Stimulated activated naive CD8-positive, alpha-beta T cell treated with anti-CD3 and anti-CD28 coated beads, Interleukin-15, Interleukin-2, amounts not matched to agents 100 U/mL and 50 U/mL, for 24 hours (primary cell): ENCODE measurements around the gene VSIR.

Experiments
- ATAC-seq: fragments of 150-1000 bp; cut with Tn5 transposase; one replicate; pipeline ENCODE4 v1.10.0; 2021
- DNase-seq: peaks from one replicate; pipeline ENCODE4 v3.0.0; 2021

Gene VSIR

DNA sequence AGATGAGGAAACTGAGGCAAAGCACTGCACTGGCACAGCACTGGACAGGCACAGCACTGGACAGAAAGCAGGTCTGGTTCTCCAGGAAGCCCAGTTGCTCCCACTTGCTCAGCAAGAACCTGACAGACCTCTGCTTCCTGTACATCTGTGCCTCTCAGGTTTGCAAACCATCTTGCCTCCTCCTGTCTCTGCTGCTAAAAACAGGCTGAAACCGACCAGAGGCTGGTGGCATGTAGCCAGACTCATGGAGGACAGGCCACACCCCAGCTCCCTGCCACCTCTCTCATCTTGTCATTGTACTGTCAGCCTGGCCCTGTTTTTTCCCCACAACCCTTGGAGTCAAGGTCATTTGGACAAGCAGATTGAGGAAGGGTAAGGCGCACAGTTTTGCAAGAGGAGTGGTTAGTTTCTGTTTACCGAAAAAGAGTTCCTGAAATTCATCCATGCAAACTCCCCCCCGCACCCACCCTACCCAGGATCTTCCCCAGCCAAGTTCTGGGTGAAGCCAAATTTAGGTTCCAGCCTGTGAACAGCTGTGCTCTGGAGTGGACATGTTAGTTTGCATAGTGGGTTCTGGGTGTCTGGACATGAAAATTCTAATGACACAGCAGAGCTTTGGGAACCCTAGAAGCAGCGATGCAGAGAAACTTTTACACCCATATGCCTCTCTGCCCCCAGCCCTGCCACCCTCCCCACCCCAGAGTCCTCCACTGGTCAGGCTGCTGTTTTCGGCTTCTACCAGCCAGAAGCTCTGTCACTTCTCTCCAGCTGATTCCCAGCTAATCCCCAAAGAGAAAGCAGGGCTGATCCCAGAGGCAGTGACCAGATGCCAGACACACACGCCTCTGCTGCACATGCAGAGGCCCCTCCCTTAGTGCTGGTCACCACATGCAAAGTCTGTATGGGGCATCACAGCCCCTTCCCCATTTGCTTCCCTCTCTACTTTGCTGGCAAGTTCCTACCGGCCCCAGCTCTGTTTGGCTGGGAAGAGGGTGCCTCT is 45.3 kb downstream of the VSIR start:
- ATAC-seq (no peak), DNase-seq (peak; percentile 66)

GRCh38 chr10:71727105-71727737 is 46.1 kb downstream of the VSIR start:
- DNase-seq (peak; percentile 70), ATAC-seq (peak; percentile 29)

DNA sequence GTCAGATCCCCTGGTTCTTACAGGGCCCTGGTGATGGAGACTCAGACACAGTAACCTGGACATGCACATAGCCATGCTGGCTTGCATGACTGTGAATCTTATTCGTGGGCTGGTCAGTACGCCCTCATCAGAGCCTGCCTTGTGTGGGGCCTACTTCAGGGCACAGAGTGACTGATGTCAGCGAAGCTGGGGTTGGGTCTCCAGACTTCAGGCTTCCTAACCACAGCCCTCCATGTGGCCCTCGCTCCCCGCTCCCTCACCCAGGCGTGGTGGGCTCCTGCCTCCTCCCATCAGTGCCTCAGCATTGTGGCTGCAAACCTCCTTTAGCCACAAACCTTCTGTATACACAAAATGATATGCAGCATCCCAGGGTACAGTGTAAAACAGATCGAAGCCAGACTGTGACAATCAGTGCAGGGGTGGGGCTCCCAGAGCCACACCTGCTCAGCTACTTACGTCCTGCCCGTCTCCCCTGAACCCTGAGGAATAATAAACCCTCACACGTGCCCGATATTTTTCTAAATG is 46.7 kb downstream of the VSIR start:
- ATAC-seq (peak; percentile 40), DNase-seq (peak; percentile 76)

DNA sequence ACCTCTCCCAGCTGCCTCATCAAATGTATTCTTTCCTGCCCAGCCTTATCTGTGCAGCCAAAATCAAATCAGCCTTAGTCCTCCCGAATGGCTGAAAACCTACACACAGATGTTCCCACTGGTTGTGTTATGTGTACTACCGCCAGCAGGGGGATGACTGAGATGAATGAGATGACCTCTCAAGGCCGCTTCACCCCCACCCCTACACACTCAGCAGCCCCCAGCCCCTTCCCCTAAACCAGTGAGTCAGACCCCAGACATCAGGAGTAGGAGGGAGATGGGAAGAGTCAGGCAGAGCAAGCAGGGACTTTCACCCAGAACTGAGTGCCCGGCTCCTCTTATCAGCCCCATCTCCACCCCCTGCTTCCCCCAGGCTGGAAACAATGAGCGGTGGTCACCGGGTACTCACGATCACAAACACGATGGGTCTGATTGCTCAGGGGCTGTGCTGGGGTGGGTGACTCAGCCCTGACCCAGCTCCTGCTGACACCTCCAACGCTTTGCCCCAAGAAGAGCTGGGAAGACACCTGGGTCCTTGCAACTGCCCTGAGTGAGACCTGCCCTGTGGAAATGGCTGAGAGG is 47.2 kb downstream of the VSIR start:
- peak; percentile 86 for DNase-seq
- ATAC-seq = peak; percentile 78

GRCh38 chr10:71725249-71725648 is 48.1 kb downstream of the VSIR start:
- no peak for DNase-seq
- ATAC-seq = no peak

DNA sequence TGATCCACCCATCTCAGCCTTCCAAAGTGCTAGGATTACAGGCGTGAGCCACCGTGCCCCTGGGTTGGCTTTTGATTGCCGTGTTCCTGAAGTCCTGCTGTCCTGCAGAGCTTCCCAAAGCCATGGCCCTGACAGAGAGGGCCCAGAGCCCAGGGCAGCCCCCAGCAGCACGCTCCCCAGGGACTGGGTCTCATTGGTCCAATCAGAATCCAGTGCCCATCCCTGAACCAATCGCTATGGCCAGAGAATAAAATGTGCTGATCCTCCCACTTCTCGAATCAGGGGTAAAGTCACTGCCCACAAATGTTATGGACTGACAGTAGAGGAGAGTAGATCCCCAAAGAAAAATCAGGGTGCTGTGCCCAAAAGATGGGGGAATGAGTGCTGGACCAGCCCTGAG is 48.8 kb downstream of the VSIR start:
- DNase-seq = no peak
- ATAC-seq = no peak

- ATAC-seq (no peak), DNase-seq (no peak)
Observed at GRCh38 chr10:71723311-71723710, 50.0 kb downstream of the VSIR start.

DNA sequence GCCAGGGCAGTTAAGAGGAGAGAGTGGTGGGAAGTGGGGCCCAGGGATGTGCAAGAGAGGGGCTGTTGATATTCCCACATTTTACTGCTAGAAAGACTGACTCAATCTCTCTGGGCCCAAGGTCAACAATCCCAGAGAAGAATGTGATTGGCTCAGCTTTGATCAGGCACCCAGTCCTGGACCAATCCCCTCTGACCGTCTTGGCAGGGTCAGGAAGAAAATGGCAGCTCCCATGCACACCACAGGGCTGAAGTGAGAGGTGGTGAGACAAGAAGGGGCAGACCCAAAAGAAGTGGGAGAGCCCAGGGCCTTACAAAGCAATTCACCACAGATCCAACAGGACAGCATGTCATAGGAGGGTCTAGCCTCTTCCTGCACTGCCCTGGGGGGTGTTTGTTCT is 50.5 kb downstream of the VSIR start:
- no peak for ATAC-seq
- DNase-seq = no peak

GRCh38 chr10:71721313-71721712 is 52.0 kb downstream of the VSIR start:
- no peak for ATAC-seq

GRCh38 chr10:71720288-71720687 is 53.0 kb downstream of the VSIR start:
- ATAC-seq = no peak
- DNase-seq = no peak

More at GRCh38 chr10:71721313-71721712, 52.0 kb downstream of the VSIR start:
- DNase-seq = no peak

- DNase-seq = no peak
- no peak for ATAC-seq
Observed at GRCh38 chr10:71719464-71720201, 53.7 kb downstream of the VSIR start, which contains the start of gene C10orf105. Gene C10orf105 (minus strand): TSS chr10:71719778. CDS start chr10:71716337, 3,441 bp downstream.

DNA sequence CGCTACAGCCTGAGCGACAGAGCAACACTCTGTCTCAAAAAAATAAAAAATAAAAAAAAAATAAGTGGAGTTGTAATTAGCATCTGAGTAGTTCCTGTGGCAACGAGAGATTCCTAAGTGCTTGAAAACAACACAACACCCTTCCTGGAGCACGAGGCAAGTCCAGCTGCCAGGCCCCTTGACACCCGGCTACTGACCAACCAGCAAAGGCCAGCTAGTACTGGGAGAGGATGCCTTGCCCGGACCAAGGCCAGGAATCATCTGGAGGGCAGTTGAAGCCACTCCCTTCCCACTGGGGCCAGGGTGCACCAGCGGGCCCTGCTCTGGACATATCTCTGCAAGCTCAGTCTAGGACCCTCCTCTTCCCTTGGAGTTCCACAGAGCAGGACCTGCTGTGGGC is 54.3 kb downstream of the VSIR start:
- DNase-seq = no peak
- ATAC-seq = no peak

- ATAC-seq = no peak
Observed at GRCh38 chr10:71718165-71718698, 55.1 kb downstream of the VSIR start.

DNA sequence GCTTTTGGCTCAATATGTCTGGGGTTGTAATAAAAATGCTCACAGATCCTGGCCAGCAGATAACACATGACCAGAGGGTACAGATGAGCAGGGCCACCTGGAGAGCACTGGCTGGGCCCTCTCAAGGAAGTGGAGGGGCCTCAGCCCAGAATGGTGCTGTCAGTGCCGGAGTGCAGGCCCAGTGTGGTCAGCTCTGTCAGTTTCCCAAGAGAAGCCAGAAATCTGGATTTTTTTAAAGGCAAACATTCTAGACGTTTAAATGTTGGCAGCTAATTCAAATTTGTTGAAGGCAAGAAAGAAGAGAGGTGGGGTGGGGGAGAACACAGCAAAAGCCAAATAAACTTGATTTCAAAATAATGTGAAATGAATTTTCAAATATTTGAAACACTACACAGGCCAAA is 55.8 kb downstream of the VSIR start:
- DNase-seq (no peak), ATAC-seq (no peak)

More at GRCh38 chr10:71718165-71718698, 55.1 kb downstream of the VSIR start:
- DNase-seq = no peak

DNA sequence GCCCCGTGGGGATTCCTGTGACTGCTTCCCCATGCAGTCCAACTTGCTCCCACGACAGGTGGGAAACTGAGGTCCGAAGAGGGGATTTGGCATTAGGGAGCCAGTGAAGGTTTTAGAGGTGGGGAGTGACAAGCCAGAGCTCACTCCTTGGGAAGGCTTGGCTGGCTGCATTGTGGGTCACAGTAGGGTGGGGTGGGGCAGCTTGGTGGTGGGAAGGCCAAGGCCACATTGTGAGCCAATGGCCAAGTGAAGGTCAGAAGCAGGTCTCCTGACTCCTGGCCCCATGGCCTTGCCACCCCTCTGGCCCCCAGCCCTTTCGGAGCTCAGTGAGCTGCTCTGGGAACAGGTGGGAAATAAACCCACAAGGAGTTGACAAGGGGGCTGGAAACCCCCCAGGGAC is 56.3 kb downstream of the VSIR start:
- DNase-seq (no peak), ATAC-seq (no peak)

DNA sequence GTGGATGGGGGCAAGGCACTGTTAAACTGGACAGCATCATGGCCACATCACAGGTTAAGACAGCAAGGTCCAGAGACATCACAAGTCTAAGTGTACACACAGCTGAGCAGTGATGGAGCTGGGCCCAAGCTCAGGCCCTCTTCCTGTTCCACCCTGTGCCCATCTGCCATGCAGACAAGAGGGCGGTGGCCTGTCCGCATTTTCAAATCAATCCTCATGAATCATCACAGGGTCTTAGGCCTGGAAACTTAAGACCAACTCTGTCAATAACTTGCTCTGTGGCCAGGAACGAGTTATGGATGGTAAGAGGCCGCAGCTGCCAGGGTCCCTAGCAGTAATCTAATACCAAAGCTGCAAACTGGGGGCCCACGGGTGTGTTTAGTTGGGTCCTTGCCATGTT is 56.9 kb downstream of the VSIR start:
- ATAC-seq (no peak), DNase-seq (no peak)

DNA sequence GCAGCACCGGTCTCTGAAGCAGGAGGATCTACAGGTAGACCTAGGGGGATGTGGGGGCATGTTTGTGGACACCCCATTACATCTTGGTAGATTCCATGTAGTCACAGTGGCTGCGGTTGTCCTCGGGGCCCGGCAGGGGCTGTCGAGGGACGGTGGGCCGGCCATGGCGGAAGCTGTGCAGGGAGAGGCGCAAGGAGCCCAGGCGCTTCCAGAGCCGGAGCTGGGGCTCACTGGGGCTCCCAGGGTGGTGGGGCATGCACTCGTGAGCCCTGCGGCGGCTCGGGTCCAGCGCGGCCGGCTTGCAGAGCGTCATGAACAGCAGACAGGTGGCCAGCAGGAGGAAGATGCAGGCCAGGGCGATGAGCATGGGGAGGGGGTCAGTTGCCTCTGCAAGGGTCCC is 57.5 kb downstream of the VSIR start:
- no peak for ATAC-seq
- DNase-seq = no peak

GRCh38 chr10:71715026-71715425 is 58.3 kb downstream of the VSIR start:
- ATAC-seq = no peak

DNA sequence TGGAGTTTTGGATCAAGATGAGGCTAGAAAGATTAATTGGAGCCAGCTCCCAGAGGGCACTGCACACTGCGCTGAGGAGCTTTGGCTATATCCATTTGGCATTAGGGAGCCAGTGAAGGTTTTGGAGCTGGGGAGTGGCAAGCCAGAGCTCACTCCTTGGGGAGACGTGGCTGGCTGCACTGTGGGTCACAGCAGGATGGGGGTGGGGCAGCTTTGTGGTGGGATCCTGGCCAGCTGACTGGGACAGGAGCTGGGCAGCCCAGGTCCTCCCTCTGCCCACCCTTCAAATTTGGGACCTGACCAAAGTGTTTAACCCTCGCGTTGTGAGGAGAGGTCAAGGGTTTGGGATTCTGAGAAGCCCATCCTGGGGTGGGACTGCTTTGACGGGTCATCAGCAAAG is 58.7 kb downstream of the VSIR start:
- no peak for DNase-seq
- ATAC-seq = no peak

More at GRCh38 chr10:71715026-71715425, 58.3 kb downstream of the VSIR start:
- DNase-seq = no peak

DNA sequence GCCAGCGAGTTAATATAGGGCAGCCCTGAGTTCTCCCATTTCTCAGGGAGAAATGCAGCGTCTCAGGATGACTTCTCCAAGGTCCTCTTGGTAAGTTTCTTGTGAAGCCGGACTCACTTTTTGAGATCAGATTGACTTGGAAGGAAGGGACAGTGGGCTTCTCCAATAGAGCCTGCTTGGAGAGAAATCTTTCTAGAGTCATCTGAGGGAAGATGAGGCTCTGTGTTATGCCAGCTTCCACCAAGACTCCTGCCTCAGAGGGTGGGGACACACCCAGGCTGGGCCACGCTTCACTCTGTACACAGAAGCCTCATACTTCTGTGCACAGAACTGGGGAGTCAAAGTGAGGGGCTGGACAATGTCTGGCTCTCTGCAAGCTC is 59.3 kb downstream of the VSIR start:
- no peak for ATAC-seq
- DNase-seq = no peak
